HepG2 (cell line): ENCODE results near the gene MXRA7. TPM values are rescaled to one million over a fixed set of nuclear protein-coding genes. Genes with fewer than 3 reads are reported as not detected.

Experiments
- ATM ChIP-seq: fragments of 450-650 bp; IDR thresholded peaks from 2 replicates; pipeline ENCODE4 v1.7.1; 2017; ENCODE audit warnings: mild to moderate bottlenecking, borderline replicate concordance
- CAMTA2 ChIP-seq: sonication (generic); formaldehyde crosslinking; IDR thresholded peaks from 2 replicates; pipeline ENCODE4 v1.4.0; 2020; ENCODE audit warnings: mild to moderate bottlenecking, missing genetic modification reagents, borderline replicate concordance
- IKZF4 ChIP-seq: sonication (generic); formaldehyde crosslinking; IDR thresholded peaks from 2 replicates; pipeline ENCODE4 v1.5.1; 2020; ENCODE audit warnings: borderline replicate concordance, mild to moderate bottlenecking, low read depth, missing genetic modification reagents; ENCODE audit errors: not compliant biosample characterization
- NCOA2 ChIP-seq: sonication (generic); formaldehyde crosslinking; IDR thresholded peaks from 2 replicates; pipeline ENCODE4 v1.8.0; 2022; ENCODE audit warnings: inconsistent platforms
- SIN3A ChIP-seq: IDR thresholded peaks from 2 replicates; pipeline ENCODE4 v1.6.1; 2011; ENCODE audit warnings: low read depth, mild to moderate bottlenecking, control low read depth, low read length, borderline replicate concordance
- ZBTB7B ChIP-seq: sonication (generic); formaldehyde crosslinking; IDR thresholded peaks from 2 replicates; pipeline ENCODE4 v1.4.0; 2020; ENCODE audit warnings: missing genetic modification reagents
- ZNF224 ChIP-seq: sonication (generic); formaldehyde crosslinking; IDR thresholded peaks from 2 replicates; pipeline ENCODE4 v1.5.0; 2020; ENCODE audit warnings: mild to moderate bottlenecking, missing genetic modification reagents
- ZNF441 ChIP-seq: sonication (generic); formaldehyde crosslinking; IDR thresholded peaks from 2 replicates; pipeline ENCODE4 v1.7.0; 2021; ENCODE audit warnings: missing genetic modification reagents, borderline replicate concordance
- ZNF713 ChIP-seq: sonication (generic); formaldehyde crosslinking; IDR thresholded peaks from 2 replicates; pipeline ENCODE4 v1.4.0; 2020; ENCODE audit warnings: mild to moderate bottlenecking, missing genetic modification reagents
- polyA plus RNA-seq, 8 experiments: library from polyadenylated mRNA; depleted of rRNA in 3 of 8; stranded (reverse) in 7 of 8; unstranded in 1 of 8; fragments of >200 nt; fragmentation: Illumina TruSeq in 4 of 8; extraction: Trizol in 4 of 8; gene quantifications; 2 replicates each; pipeline versions ENCODE4 v1.2.1 to v1.2.3, GENCODE V29; 2011 to 2016; ENCODE audit warnings: low read depth in 4 of 8, missing spikeins in 1 of 8, mixed read lengths in 1 of 8; ENCODE audit not compliant: insufficient read depth in 1 of 8
- total RNA-seq, 5 experiments: library from RNA; depleted of rRNA; stranded (reverse); fragments of >200 nt; fragmentation: Illumina TruSeq; extraction: Trizol; gene quantifications; 2 replicates each; pipeline ENCODE4 v1.2.3, GENCODE V29; 2016; ENCODE audit warnings: low read depth in 1 of 5
- TF ChIP-seq, protein P1 (sequence below): sonication (generic); formaldehyde crosslinking; IDR thresholded peaks from 2 replicates; pipeline ENCODE4 v1.4.0; 2020; ENCODE audit warnings: mild to moderate bottlenecking, missing genetic modification reagents
- TF ChIP-seq, protein P2 (sequence below): IDR thresholded peaks from 2 replicates; pipeline ENCODE4 v1.6.1; 2016; ENCODE audit warnings: missing genetic modification reagents, missing compliant biosample characterization
- TF ChIP-seq, protein P3 (sequence below): sonication (generic); formaldehyde crosslinking; IDR thresholded peaks from 2 replicates; pipeline ENCODE4 v1.4.0; 2020; ENCODE audit warnings: mild to moderate bottlenecking, missing genetic modification reagents
- TF ChIP-seq, protein P4 (sequence below): sonication (generic); formaldehyde crosslinking; IDR thresholded peaks from 2 replicates; pipeline ENCODE4 v1.4.0; 2020; ENCODE audit warnings: missing genetic modification reagents
- TF ChIP-seq, protein P5 (sequence below): IDR thresholded peaks from 2 replicates; pipeline ENCODE4 v1.6.1; 2016; ENCODE audit warnings: mild to moderate bottlenecking, missing biosample characterization, missing genetic modification reagents
- TF ChIP-seq, protein P6 (sequence below): sonication (generic); formaldehyde crosslinking; IDR thresholded peaks from 2 replicates; pipeline ENCODE4 v1.4.0; 2020; ENCODE audit warnings: low read depth, missing genetic modification reagents
- TF ChIP-seq, protein P7 (sequence below): IDR thresholded peaks from 2 replicates; pipeline ENCODE4 v1.6.1; 2016; ENCODE audit warnings: low read depth, control low read depth

The MXRA7 gene
- total and polyA plus RNA-seq, 2 of the 13 experiments (the other 11 are each of a cell fraction or from before 2014, with no cell fraction given): 44.8 to 112 TPM

DNA sequence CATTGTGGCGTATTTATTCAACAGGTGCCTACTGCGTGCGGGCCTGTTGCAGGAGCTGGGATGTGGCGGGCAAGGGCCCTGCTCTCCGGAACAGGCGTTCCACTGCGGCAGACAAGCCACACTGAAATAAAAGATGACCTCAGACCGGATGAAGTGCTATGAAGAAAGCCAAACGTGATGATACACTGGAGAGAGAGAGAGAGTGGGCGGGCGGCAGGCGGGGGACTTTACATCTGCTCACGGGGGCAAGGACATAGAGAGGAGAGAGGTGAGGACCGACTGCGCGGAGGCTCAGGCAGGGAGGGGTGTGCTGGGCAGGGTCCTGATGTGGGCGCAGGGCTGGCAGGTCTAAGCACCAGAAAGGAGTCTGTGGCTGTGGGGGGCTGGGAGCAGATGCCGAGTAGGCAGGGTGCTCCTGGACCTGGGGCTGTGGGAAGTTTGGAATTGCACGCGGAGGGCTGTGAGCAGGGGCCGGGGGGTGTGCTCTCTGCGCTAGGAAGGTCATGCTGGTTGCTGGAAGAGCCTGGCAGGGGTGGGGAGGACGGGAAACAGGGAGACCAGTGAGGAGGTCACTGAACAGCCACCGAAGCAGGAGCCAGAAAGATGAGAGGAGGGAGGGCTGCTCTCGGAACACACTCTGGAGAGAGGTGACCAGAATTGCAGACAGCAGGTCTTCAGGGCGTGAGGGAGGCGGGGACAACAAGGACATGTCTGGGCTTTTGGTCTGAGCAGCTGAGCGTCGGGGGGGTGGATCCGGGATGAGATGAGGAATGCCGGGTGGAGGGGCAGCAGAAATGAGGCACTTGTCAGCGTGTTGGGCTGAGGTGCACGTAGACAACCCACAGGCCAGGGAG, 9.9 kb downstream of the MXRA7 start (continued):
- TF ChIP-seq, protein P1, sequence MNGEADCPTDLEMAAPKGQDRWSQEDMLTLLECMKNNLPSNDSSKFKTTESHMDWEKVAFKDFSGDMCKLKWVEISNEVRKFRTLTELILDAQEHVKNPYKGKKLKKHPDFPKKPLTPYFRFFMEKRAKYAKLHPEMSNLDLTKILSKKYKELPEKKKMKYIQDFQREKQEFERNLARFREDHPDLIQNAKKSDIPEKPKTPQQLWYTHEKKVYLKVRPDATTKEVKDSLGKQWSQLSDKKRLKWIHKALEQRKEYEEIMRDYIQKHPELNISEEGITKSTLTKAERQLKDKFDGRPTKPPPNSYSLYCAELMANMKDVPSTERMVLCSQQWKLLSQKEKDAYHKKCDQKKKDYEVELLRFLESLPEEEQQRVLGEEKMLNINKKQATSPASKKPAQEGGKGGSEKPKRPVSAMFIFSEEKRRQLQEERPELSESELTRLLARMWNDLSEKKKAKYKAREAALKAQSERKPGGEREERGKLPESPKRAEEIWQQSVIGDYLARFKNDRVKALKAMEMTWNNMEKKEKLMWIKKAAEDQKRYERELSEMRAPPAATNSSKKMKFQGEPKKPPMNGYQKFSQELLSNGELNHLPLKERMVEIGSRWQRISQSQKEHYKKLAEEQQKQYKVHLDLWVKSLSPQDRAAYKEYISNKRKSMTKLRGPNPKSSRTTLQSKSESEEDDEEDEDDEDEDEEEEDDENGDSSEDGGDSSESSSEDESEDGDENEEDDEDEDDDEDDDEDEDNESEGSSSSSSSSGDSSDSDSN (CRISPR knock-in tag): peak; percentile 84
- TF ChIP-seq ZNF713 (CRISPR knock-in tag): peak; percentile 98; the same call in 1 of the 2 replicates
- TF ChIP-seq, protein P2, sequence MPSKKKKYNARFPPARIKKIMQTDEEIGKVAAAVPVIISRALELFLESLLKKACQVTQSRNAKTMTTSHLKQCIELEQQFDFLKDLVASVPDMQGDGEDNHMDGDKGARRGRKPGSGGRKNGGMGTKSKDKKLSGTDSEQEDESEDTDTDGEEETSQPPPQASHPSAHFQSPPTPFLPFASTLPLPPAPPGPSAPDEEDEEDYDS (CRISPR knock-in tag): no peak; the same call in 1 of the 2 replicates
- peak; percentile 78 for TF ChIP-seq ZBTB7B (CRISPR knock-in tag)
- TF ChIP-seq NCOA2 (CRISPR knock-in tag): peak; percentile 23; the same call in 1 of the 2 replicates
- TF ChIP-seq ZNF441 (CRISPR knock-in tag): peak; percentile 86
- TF ChIP-seq, protein P3, sequence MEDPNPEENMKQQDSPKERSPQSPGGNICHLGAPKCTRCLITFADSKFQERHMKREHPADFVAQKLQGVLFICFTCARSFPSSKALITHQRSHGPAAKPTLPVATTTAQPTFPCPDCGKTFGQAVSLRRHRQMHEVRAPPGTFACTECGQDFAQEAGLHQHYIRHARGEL: peak; percentile 77; the same call in 1 of the 2 replicates
- TF ChIP-seq CAMTA2 (CRISPR knock-in tag): peak; percentile 82; the same call in 1 of the 2 replicates
- TF ChIP-seq, protein P4, sequence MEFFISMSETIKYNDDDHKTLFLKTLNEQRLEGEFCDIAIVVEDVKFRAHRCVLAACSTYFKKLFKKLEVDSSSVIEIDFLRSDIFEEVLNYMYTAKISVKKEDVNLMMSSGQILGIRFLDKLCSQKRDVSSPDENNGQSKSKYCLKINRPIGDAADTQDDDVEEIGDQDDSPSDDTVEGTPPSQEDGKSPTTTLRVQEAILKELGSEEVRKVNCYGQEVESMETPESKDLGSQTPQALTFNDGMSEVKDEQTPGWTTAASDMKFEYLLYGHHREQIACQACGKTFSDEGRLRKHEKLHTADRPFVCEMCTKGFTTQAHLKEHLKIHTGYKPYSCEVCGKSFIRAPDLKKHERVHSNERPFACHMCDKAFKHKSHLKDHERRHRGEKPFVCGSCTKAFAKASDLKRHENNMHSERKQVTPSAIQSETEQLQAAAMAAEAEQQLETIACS (CRISPR knock-in tag): no peak
- TF ChIP-seq, protein P5, sequence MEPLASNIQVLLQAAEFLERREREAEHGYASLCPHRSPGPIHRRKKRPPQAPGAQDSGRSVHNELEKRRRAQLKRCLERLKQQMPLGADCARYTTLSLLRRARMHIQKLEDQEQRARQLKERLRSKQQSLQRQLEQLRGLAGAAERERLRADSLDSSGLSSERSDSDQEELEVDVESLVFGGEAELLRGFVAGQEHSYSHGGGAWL (CRISPR knock-in tag): peak; percentile 51
- TF ChIP-seq, protein P6, sequence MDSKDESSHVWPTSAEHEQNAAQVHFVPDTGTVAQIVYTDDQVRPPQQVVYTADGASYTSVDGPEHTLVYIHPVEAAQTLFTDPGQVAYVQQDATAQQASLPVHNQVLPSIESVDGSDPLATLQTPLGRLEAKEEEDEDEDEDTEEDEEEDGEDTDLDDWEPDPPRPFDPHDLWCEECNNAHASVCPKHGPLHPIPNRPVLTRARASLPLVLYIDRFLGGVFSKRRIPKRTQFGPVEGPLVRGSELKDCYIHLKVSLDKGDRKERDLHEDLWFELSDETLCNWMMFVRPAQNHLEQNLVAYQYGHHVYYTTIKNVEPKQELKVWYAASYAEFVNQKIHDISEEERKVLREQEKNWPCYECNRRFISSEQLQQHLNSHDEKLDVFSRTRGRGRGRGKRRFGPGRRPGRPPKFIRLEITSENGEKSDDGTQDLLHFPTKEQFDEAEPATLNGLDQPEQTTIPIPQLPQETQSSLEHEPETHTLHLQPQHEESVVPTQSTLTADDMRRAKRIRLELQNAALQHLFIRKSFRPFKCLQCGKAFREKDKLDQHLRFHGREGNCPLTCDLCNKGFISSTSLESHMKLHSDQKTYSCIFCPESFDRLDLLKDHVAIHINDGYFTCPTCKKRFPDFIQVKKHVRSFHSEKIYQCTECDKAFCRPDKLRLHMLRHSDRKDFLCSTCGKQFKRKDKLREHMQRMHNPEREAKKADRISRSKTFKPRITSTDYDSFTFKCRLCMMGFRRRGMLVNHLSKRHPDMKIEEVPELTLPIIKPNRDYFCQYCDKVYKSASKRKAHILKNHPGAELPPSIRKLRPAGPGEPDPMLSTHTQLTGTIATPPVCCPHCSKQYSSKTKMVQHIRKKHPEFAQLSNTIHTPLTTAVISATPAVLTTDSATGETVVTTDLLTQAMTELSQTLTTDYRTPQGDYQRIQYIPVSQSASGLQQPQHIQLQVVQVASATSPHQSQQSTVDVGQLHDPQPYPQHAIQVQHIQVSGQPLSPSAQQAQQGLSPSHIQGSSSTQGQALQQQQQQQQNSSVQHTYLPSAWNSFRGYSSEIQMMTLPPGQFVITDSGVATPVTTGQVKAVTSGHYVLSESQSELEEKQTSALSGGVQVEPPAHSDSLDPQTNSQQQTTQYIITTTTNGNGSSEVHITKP (CRISPR knock-in tag): no peak
- peak; percentile 45 for TF ChIP-seq IKZF4 (CRISPR knock-in tag)
- TF ChIP-seq, protein P7, sequence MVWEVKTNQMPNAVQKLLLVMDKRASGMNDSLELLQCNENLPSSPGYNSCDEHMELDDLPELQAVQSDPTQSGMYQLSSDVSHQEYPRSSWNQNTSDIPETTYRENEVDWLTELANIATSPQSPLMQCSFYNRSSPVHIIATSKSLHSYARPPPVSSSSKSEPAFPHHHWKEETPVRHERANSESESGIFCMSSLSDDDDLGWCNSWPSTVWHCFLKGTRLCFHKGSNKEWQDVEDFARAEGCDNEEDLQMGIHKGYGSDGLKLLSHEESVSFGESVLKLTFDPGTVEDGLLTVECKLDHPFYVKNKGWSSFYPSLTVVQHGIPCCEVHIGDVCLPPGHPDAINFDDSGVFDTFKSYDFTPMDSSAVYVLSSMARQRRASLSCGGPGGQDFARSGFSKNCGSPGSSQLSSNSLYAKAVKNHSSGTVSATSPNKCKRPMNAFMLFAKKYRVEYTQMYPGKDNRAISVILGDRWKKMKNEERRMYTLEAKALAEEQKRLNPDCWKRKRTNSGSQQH (CRISPR knock-in tag): 0 out of 2 replicates have a peak, but pooled peaks have one; percentile 19
- no peak for TF ChIP-seq SIN3A
- peak; percentile 11; the same call in 1 of the 2 replicates for TF ChIP-seq ZNF224 (CRISPR knock-in tag)
- TF ChIP-seq ATM: no peak
